ENCODE measurements around the gene DYNC1I1. TPM values are rescaled to one million over a fixed set of nuclear protein-coding genes. Genes with fewer than 3 reads are reported as not detected.

Gene DYNC1I1
- total RNA-seq, 2 experiments from 2014 or later = not detected

GRCh38 chr7:95788258-95788657, 15.9 kb downstream of the DYNC1I1 start:
- ChIA-PET POLR2A (no interaction called here), CTCF (no interaction called here)

- ChIA-PET CTCF (no interaction called here), POLR2A (no interaction called here)
Measured at GRCh38 chr7:95788884-95789283, 16.5 kb downstream of the DYNC1I1 start.

GRCh38 chr7:95793658-95794057, 21.3 kb downstream of the DYNC1I1 start:
- POLR2A ChIA-PET = no interaction called here

GRCh38 chr7:95794917-95795515, 22.7 kb downstream of the DYNC1I1 start:
- ChIA-PET POLR2A (no interaction called here), CTCF (interaction anchor here (1.4 kb wide), 1 partner anchor 11 kb away, joined by 3 read pairs; no protein-coding TSS in a partner anchor)

More at GRCh38 chr7:95793658-95794057, 21.3 kb downstream of the DYNC1I1 start:
- CTCF ChIA-PET = no interaction called here

GRCh38 chr7:95796617-95797016, 24.3 kb downstream of the DYNC1I1 start:
- POLR2A ChIA-PET = no interaction called here
- CTCF ChIA-PET = no interaction called here

GRCh38 chr7:95798401-95798930, 26.1 kb downstream of the DYNC1I1 start:
- ChIA-PET POLR2A (no interaction called here), CTCF (no interaction called here)

GRCh38 chr7:95800787-95801186, 28.4 kb downstream of the DYNC1I1 start:
- ChIA-PET POLR2A (no interaction called here), CTCF (no interaction called here)

- ChIA-PET CTCF (no interaction called here), POLR2A (no interaction called here)
Measured at GRCh38 chr7:95802270-95802669, 29.9 kb downstream of the DYNC1I1 start.

GRCh38 chr7:95804052-95804451, 31.7 kb downstream of the DYNC1I1 start:
- POLR2A ChIA-PET = no interaction called here
- CTCF ChIA-PET = no interaction called here

GRCh38 chr7:95805909-95806308, 33.6 kb downstream of the DYNC1I1 start:
- CTCF ChIA-PET = no interaction called here

GRCh38 chr7:95808396-95808795, 36.0 kb downstream of the DYNC1I1 start:
- CTCF ChIA-PET = no interaction called here
- POLR2A ChIA-PET = no interaction called here

More at GRCh38 chr7:95805909-95806308, 33.6 kb downstream of the DYNC1I1 start:
- POLR2A ChIA-PET = no interaction called here

- ChIA-PET CTCF (no interaction called here), POLR2A (no interaction called here)
Measured at GRCh38 chr7:95811846-95812445, 39.6 kb downstream of the DYNC1I1 start.

GRCh38 chr7:95814721-95815120, 42.4 kb downstream of the DYNC1I1 start:
- POLR2A ChIA-PET = no interaction called here

GRCh38 chr7:95817866-95818640, 45.7 kb downstream of the DYNC1I1 start:
- POLR2A ChIA-PET = no interaction called here
- CTCF ChIA-PET = interaction anchor here (0.7 kb wide), 1 partner anchor 43 kb away, joined by 4 read pairs; no protein-coding TSS in a partner anchor

More at GRCh38 chr7:95814721-95815120, 42.4 kb downstream of the DYNC1I1 start:
- CTCF ChIA-PET = no interaction called here

GRCh38 chr7:95820778-95821177, 48.4 kb downstream of the DYNC1I1 start:
- ChIA-PET CTCF (no interaction called here), POLR2A (no interaction called here)

- ChIA-PET CTCF (no interaction called here), POLR2A (no interaction called here)
Measured at GRCh38 chr7:95822717-95823116, 50.4 kb downstream of the DYNC1I1 start.

GRCh38 chr7:95824616-95825015, 52.3 kb downstream of the DYNC1I1 start:
- ChIA-PET POLR2A (no interaction called here), CTCF (no interaction called here)

GRCh38 chr7:95828824-95829790, 56.8 kb downstream of the DYNC1I1 start:
- ChIA-PET CTCF (no interaction called here), POLR2A (no interaction called here)

- POLR2A ChIA-PET = no interaction called here
- CTCF ChIA-PET = no interaction called here
Measured at GRCh38 chr7:95840953-95841950, 68.9 kb downstream of the DYNC1I1 start.
